HAP-1 (cell line): Measurements from ENCODE around the gene TCF7.
"Not testable (repeated sequence)": the region's sequence is repeated elsewhere in the genome, so short reads cannot be mapped to it uniquely, and the experiment has no call there.

ENCODE experiments used
- DNase-seq, 2 experiments: peaks; one replicate each; pipeline ENCODE4 v3.0.0-alpha.2; 2016 to 2020; ENCODE audit warnings: low spot score in 2 of 2
- H3K27me3 ChIP-seq: fragments of 250-450 bp; sonication (Bioruptor Pico); 2 replicates; pipeline ENCODE4 v1.5.1; 2020; ENCODE audit warnings: low read depth, mild to moderate bottlenecking, moderate library complexity
- H3K36me3 ChIP-seq: fragments of 250-450 bp; sonication (Bioruptor Pico); replicated peaks from 2 replicates; pipeline ENCODE4 v1.5.1; 2020; ENCODE audit warnings: mild to moderate bottlenecking
- H3K4me1 ChIP-seq: fragments of 250-450 bp; sonication (Bioruptor Pico); 2 replicates; pipeline ENCODE4 v1.5.1; 2020; ENCODE audit warnings: mild to moderate bottlenecking
- H3K4me3 ChIP-seq: fragments of 250-450 bp; sonication (Bioruptor Pico); 2 replicates; pipeline ENCODE4 v1.5.1; 2020; ENCODE audit warnings: mild to moderate bottlenecking, moderate library complexity
- H3K9me3 ChIP-seq: fragments of 250-450 bp; sonication (Bioruptor Pico); 2 replicates; pipeline ENCODE4 v1.5.1; 2020; ENCODE audit warnings: mild to moderate bottlenecking, moderate library complexity
- in situ Hi-C: fragments of 300-500 bp; cut with MboI; formaldehyde crosslinking; loops from 3 replicates; pipeline ENCODE4 v1.14.3; 2020; ENCODE audit warnings: low sequenced_read_pairs, inconsistent platforms, mixed read lengths

TCF7 gene

GRCh38 chr5:134145041-134145757 lies 30.7 kb downstream of the TCF7 start:
- Histone ChIP-seq H3K9me3 (no peaks in the 10 kb centered on the region), H3K36me3 (peaks cover 67% of the 10 kb centered on the region), H3K4me1 (no peaks in the 10 kb centered on the region), H3K27me3 (no peaks in the 10 kb centered on the region), H3K4me3 (no peak overlapping the region)
- in situ Hi-C loops, result no loop called here
- no peak for DNase-seq

GRCh38 chr5:134145779-134146581 lies 31.5 kb downstream of the TCF7 start:
- no peaks in the 10 kb centered on the region for H3K4me1 ChIP-seq
- in situ Hi-C loops, result no loop called here
- peak; percentile 20 to 88 for DNase-seq
- no peaks in the 10 kb centered on the region for H3K27me3 ChIP-seq
- H3K4me3 ChIP-seq, result no peak overlapping the region
- H3K36me3 ChIP-seq, result peaks cover 75% of the 10 kb centered on the region
- no peaks in the 10 kb centered on the region for H3K9me3 ChIP-seq

GRCh38 chr5:134146651-134147518 lies 32.4 kb downstream of the TCF7 start:
- no peaks in the 10 kb centered on the region for H3K27me3 ChIP-seq
- H3K4me1 ChIP-seq, result no peaks in the 10 kb centered on the region
- no peak overlapping the region for H3K4me3 ChIP-seq
- in situ Hi-C loops, result no loop called here
- peaks cover 82% of the 10 kb centered on the region for H3K36me3 ChIP-seq
- no peaks in the 10 kb centered on the region for H3K9me3 ChIP-seq
- no peak for DNase-seq

- DNase-seq, result no peak
- no peaks in the 10 kb centered on the region for H3K4me1 ChIP-seq
- peaks cover 86% of the 10 kb centered on the region for H3K36me3 ChIP-seq
- H3K9me3 ChIP-seq, result no peaks in the 10 kb centered on the region
- in situ Hi-C loops, result no loop called here
- no peak overlapping the region for H3K4me3 ChIP-seq
- no peaks in the 10 kb centered on the region for H3K27me3 ChIP-seq
These were observed 33.8 kb downstream of the TCF7 start for GRCh38 chr5:134148316-134148715.

- H3K9me3 ChIP-seq, result no peaks in the 10 kb centered on the region
- DNase-seq, result no peak
- H3K4me3 ChIP-seq, result no peak overlapping the region
- no peaks in the 10 kb centered on the region for H3K27me3 ChIP-seq
- H3K36me3 ChIP-seq, result peaks cover 86% of the 10 kb centered on the region
- H3K4me1 ChIP-seq, result no peaks in the 10 kb centered on the region
- in situ Hi-C loops, result no loop called here
These were observed 34.6 kb downstream of the TCF7 start for GRCh38 chr5:134148986-134149539.

GRCh38 chr5:134149571-134150303 lies 35.3 kb downstream of the TCF7 start:
- DNase-seq, result no peak
- H3K9me3 ChIP-seq, result no peaks in the 10 kb centered on the region
- H3K4me3 ChIP-seq, result no peak overlapping the region
- H3K27me3 ChIP-seq, result no peaks in the 10 kb centered on the region
- in situ Hi-C loops, result no loop called here
- peaks cover 81% of the 10 kb centered on the region for H3K36me3 ChIP-seq
- no peaks in the 10 kb centered on the region for H3K4me1 ChIP-seq

GRCh38 chr5:134151723-134152122 lies 37.2 kb downstream of the TCF7 start:
- Histone ChIP-seq H3K27me3 (no peaks in the 10 kb centered on the region), H3K9me3 (no peaks in the 10 kb centered on the region), H3K4me1 (no peaks in the 10 kb centered on the region), H3K4me3 (no peak overlapping the region), H3K36me3 (peaks cover 85% of the 10 kb centered on the region)
- in situ Hi-C loops, result no loop called here
- DNase-seq, result no peak

GRCh38 chr5:134152173-134152832 lies 37.8 kb downstream of the TCF7 start:
- H3K4me3 ChIP-seq, H3K9me3 ChIP-seq, DNase-seq, H3K27me3 ChIP-seq, in situ Hi-C loops, H3K4me1 ChIP-seq: not testable (repeated sequence)
- peaks cover 85% of the 10 kb centered on the region for H3K36me3 ChIP-seq

- Histone ChIP-seq H3K9me3 (no peaks in the 10 kb centered on the region), H3K27me3 (no peaks in the 10 kb centered on the region), H3K4me3 (no peak overlapping the region), H3K36me3 (peaks cover 88% of the 10 kb centered on the region), H3K4me1 (no peaks in the 10 kb centered on the region)
- DNase-seq, result no peak
- in situ Hi-C loops, result no loop called here
These were observed 38.8 kb downstream of the TCF7 start for GRCh38 chr5:134153241-134153640.

GRCh38 chr5:134153657-134154056 lies 39.2 kb downstream of the TCF7 start:
- H3K27me3 ChIP-seq, result no peaks in the 10 kb centered on the region
- no peaks in the 10 kb centered on the region for H3K4me1 ChIP-seq
- no peaks in the 10 kb centered on the region for H3K9me3 ChIP-seq
- H3K4me3 ChIP-seq, result no peak overlapping the region
- in situ Hi-C loops, result no loop called here
- no peak for DNase-seq
- H3K36me3 ChIP-seq, result peaks cover 88% of the 10 kb centered on the region

- no peak overlapping the region for H3K4me3 ChIP-seq
- H3K9me3 ChIP-seq, result no peaks in the 10 kb centered on the region
- DNase-seq, result no peak
- H3K27me3 ChIP-seq, result no peaks in the 10 kb centered on the region
- H3K4me1 ChIP-seq, result no peaks in the 10 kb centered on the region
- in situ Hi-C loops, result no loop called here
- H3K36me3 ChIP-seq, result peaks cover 63% of the 10 kb centered on the region
These were observed 47.3 kb downstream of the TCF7 start for GRCh38 chr5:134161513-134162395.

GRCh38 chr5:134162592-134162991 lies 48.1 kb downstream of the TCF7 start:
- no peak for DNase-seq
- Histone ChIP-seq H3K4me1 (no peaks in the 10 kb centered on the region), H3K36me3 (peaks cover 61% of the 10 kb centered on the region), H3K27me3 (no peaks in the 10 kb centered on the region), H3K4me3 (no peak overlapping the region), H3K9me3 (no peaks in the 10 kb centered on the region)
- in situ Hi-C loops, result no loop called here
